Stimulated activated CD4-positive, alpha-beta T cell treated with anti-CD3 and anti-CD28 coated beads, Interleukin-15, amount 100 ng/mL, for 1 hour (primary cell): Measurements from ENCODE around the gene C1orf159.
"Not testable (repeated sequence)": the region's sequence is repeated elsewhere in the genome, so short reads cannot be mapped to it uniquely, and the experiment has no call there.

Source experiments
- DNase-seq, 2 donors: peaks; one replicate each; pipeline ENCODE4 v3.0.0-alpha.2; 2020; ENCODE audit warnings: low read depth in 1 of 2, low spot score in 1 of 2

C1orf159 gene

GRCh38 chr1:1118876-1119220 lies 3.0 kb upstream of the C1orf159 start:
- no peak for DNase-seq

GRCh38 chr1:1118011-1118875 lies 2.4 kb upstream of the C1orf159 start:
- no peak for DNase-seq

GRCh38 chr1:1117469-1117831 lies 1.6 kb upstream of the C1orf159 start:
- DNase-seq = no peak

GRCh38 chr1:1116701-1117468 lies 996 bp upstream of the C1orf159 start:
- DNase-seq = no peak

- no peak for DNase-seq
Observed at GRCh38 chr1:1115136-1115785, 628 bp downstream of the C1orf159 start.

- no peak for DNase-seq
Observed at GRCh38 chr1:1114431-1114830, 1.5 kb downstream of the C1orf159 start.

GRCh38 chr1:1112237-1112985 lies 3.5 kb downstream of the C1orf159 start:
- no peak for DNase-seq

- DNase-seq = no peak
Observed at GRCh38 chr1:1111516-1112236, 4.2 kb downstream of the C1orf159 start.

GRCh38 chr1:1110561-1110971 lies 5.3 kb downstream of the C1orf159 start:
- no peak for DNase-seq

- no peak for DNase-seq
Observed at GRCh38 chr1:1109743-1110142, 6.1 kb downstream of the C1orf159 start.

- DNase-seq = no peak
Observed at GRCh38 chr1:1106510-1107221, 9.2 kb downstream of the C1orf159 start.

- DNase-seq = not testable (repeated sequence)
Observed at GRCh38 chr1:1104152-1104551, 11.7 kb downstream of the C1orf159 start.

GRCh38 chr1:1101503-1101902 lies 14.4 kb downstream of the C1orf159 start:
- DNase-seq = no peak

- no peak for DNase-seq
Observed at GRCh38 chr1:1100296-1100695, 15.6 kb downstream of the C1orf159 start.

GRCh38 chr1:1099506-1100183 lies 16.2 kb downstream of the C1orf159 start:
- DNase-seq = no peak

- no peak for DNase-seq
Observed at GRCh38 chr1:1098681-1099421, 17.0 kb downstream of the C1orf159 start.

- DNase-seq = not testable (repeated sequence)
Observed at GRCh38 chr1:1096136-1096535, 19.8 kb downstream of the C1orf159 start.

- DNase-seq = no peak
Observed at GRCh38 chr1:1094981-1095380, 20.9 kb downstream of the C1orf159 start.

GRCh38 chr1:1093610-1093943 lies 22.3 kb downstream of the C1orf159 start:
- DNase-seq = no peak
